Osteoblast (primary cell): ENCODE data around the gene RYR3. TPM values are rescaled to one million over a fixed set of nuclear protein-coding genes. Genes with fewer than 3 reads are reported as not detected.

ENCODE experiments used
- DNase-seq: peaks from one replicate; pipeline ENCODE4 v3.0.0; 2011; ENCODE audit warnings: low spot score, mixed read lengths; ENCODE audit not compliant: insufficient read length; ENCODE audit errors: missing footprints
- H2AFZ ChIP-seq: 2 replicates; pipeline ENCODE4 v1.6.0; 2011; ENCODE audit warnings: mild to moderate bottlenecking, low read length
- H3K27ac ChIP-seq: 2 replicates; pipeline ENCODE4 v1.5.1; 2011; ENCODE audit warnings: mild to moderate bottlenecking, low read depth, low read length, moderate library complexity
- H3K27me3 ChIP-seq: 2 replicates; pipeline ENCODE4 v1.6.0; 2012; ENCODE audit warnings: mild to moderate bottlenecking, control low read depth, inconsistent platforms, low read length, moderate library complexity; ENCODE audit not compliant: insufficient read depth
- H3K36me3 ChIP-seq: 2 replicates; pipeline ENCODE4 v1.5.1; 2011; ENCODE audit warnings: mild to moderate bottlenecking, low read length, control low read depth, moderate library complexity; ENCODE audit not compliant: insufficient read depth
- H3K4me1 ChIP-seq: 2 replicates; pipeline ENCODE4 v1.5.1; 2011; ENCODE audit warnings: mild to moderate bottlenecking, low read length, control low read depth, moderate library complexity; ENCODE audit not compliant: insufficient read depth
- H3K4me2 ChIP-seq: 2 replicates; pipeline ENCODE4 v1.6.0; 2011; ENCODE audit warnings: mild to moderate bottlenecking, low read length; ENCODE audit not compliant: insufficient read depth
- H3K4me3 ChIP-seq: fragments of 200-600 bp; sonication (generic); 3 replicates; pipeline ENCODE4 v1.5.1; 2012; ENCODE audit warnings: mild to moderate bottlenecking, low read length, inconsistent platforms; ENCODE audit not compliant: insufficient read depth
- H3K79me2 ChIP-seq: 2 replicates; pipeline ENCODE4 v1.6.0; 2012; ENCODE audit warnings: mild to moderate bottlenecking, low read length, control low read depth, inconsistent platforms; ENCODE audit not compliant: insufficient read depth
- H3K9me3 ChIP-seq: 2 replicates; pipeline ENCODE4 v1.5.1; 2011; ENCODE audit warnings: low read depth, low read length, control low read depth
- H4K20me1 ChIP-seq: 2 replicates; pipeline ENCODE4 v1.6.0; 2012; ENCODE audit warnings: mild to moderate bottlenecking, low read length, control low read depth; ENCODE audit not compliant: insufficient read depth
- CTCF ChIP-seq: IDR thresholded peaks from 2 replicates; pipeline ENCODE4 v1.5.1; 2011; ENCODE audit warnings: mild to moderate bottlenecking, low read depth, low read length, moderate library complexity; ENCODE audit errors: extremely low read depth
- total RNA-seq: library from RNA; depleted of rRNA; stranded (reverse); fragments of >200 nt; gene quantifications from 2 replicates; pipeline ENCODE4 v1.2.3, GENCODE V29; 2012

RYR3 gene
- total RNA-seq, 1 donor = not detected

DNA sequence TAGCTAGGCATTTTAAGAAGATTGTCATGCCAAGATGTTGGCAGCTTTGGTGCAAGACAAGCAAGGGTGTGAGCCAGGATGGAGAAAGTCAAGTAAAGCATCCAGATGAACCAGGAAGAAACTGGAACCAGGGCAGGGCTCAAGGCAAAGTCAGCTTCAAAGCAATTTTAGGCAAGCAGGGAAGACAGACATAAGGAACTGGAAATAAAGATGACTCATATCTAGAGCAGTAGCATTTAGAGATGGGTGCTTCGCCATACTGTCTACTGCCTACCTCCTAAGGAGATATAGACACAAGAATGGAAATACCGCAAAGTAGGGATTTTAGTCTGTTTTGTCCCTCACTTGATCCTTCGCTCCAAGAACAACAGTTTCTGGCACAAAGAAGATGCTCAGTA, 59.9 kb downstream of the RYR3 start:
- no peak overlapping the region for H2AFZ ChIP-seq
- H3K27me3 ChIP-seq = peaks cover 2% of the 10 kb centered on the region
- H4K20me1 ChIP-seq = no peaks in the 10 kb centered on the region
- no peak for TF ChIP-seq CTCF
- H3K4me2 ChIP-seq = no peak overlapping the region
- no peaks in the 10 kb centered on the region for H3K79me2 ChIP-seq
- no peak overlapping the region for H3K4me3 ChIP-seq
- H3K9me3 ChIP-seq = no peaks in the 10 kb centered on the region
- no peaks in the 10 kb centered on the region for H3K36me3 ChIP-seq
- no peaks in the 10 kb centered on the region for H3K4me1 ChIP-seq
- no peak for DNase-seq
- H3K27ac ChIP-seq = no peak overlapping the region

GRCh38 chr15:33371159-33371558, 60.4 kb downstream of the RYR3 start:
- no peaks in the 10 kb centered on the region for H4K20me1 ChIP-seq
- H3K4me3 ChIP-seq = no peak overlapping the region
- peaks cover 2% of the 10 kb centered on the region for H3K27me3 ChIP-seq
- no peak overlapping the region for H3K4me2 ChIP-seq
- no peaks in the 10 kb centered on the region for H3K36me3 ChIP-seq
- TF ChIP-seq CTCF = no peak
- no peaks in the 10 kb centered on the region for H3K4me1 ChIP-seq
- H3K27ac ChIP-seq = no peak overlapping the region
- no peaks in the 10 kb centered on the region for H3K9me3 ChIP-seq
- no peaks in the 10 kb centered on the region for H3K79me2 ChIP-seq
- no peak overlapping the region for H2AFZ ChIP-seq
- no peak for DNase-seq

- H4K20me1 ChIP-seq = no peaks in the 10 kb centered on the region
- H3K9me3 ChIP-seq = no peaks in the 10 kb centered on the region
- H3K27me3 ChIP-seq = peaks cover 2% of the 10 kb centered on the region
- no peak for DNase-seq
- H3K79me2 ChIP-seq = no peaks in the 10 kb centered on the region
- no peak overlapping the region for H3K27ac ChIP-seq
- no peak overlapping the region for H2AFZ ChIP-seq
- H3K4me2 ChIP-seq = no peak overlapping the region
- H3K4me3 ChIP-seq = no peak overlapping the region
- no peaks in the 10 kb centered on the region for H3K36me3 ChIP-seq
- H3K4me1 ChIP-seq = no peaks in the 10 kb centered on the region
- no peak for TF ChIP-seq CTCF
These were observed 63.6 kb downstream of the RYR3 start for GRCh38 chr15:33374226-33374914.

GRCh38 chr15:33375236-33375635, 64.5 kb downstream of the RYR3 start:
- Histone ChIP-seq H4K20me1 (no peaks in the 10 kb centered on the region), H3K79me2 (no peaks in the 10 kb centered on the region), H3K4me1 (no peaks in the 10 kb centered on the region), H3K4me3 (no peak overlapping the region), H3K36me3 (no peaks in the 10 kb centered on the region), H3K27ac (no peak overlapping the region), H2AFZ (no peak overlapping the region), H3K9me3 (no peaks in the 10 kb centered on the region), H3K27me3 (peaks cover 2% of the 10 kb centered on the region), H3K4me2 (no peak overlapping the region)
- DNase-seq = no peak
- TF ChIP-seq CTCF = no peak
